Measurements from ENCODE around the gene TENM4.

GRCh38 chr11:79348976-79349682 lies 91.7 kb downstream of the TENM4 start:
- TF ChIP-seq, protein P1, sequence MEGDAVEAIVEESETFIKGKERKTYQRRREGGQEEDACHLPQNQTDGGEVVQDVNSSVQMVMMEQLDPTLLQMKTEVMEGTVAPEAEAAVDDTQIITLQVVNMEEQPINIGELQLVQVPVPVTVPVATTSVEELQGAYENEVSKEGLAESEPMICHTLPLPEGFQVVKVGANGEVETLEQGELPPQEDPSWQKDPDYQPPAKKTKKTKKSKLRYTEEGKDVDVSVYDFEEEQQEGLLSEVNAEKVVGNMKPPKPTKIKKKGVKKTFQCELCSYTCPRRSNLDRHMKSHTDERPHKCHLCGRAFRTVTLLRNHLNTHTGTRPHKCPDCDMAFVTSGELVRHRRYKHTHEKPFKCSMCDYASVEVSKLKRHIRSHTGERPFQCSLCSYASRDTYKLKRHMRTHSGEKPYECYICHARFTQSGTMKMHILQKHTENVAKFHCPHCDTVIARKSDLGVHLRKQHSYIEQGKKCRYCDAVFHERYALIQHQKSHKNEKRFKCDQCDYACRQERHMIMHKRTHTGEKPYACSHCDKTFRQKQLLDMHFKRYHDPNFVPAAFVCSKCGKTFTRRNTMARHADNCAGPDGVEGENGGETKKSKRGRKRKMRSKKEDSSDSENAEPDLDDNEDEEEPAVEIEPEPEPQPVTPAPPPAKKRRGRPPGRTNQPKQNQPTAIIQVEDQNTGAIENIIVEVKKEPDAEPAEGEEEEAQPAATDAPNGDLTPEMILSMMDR (tag by site-specific recombination; IDR thresholded peaks at IDR 0.05) = no peak
- TF ChIP-seq, protein P2, sequence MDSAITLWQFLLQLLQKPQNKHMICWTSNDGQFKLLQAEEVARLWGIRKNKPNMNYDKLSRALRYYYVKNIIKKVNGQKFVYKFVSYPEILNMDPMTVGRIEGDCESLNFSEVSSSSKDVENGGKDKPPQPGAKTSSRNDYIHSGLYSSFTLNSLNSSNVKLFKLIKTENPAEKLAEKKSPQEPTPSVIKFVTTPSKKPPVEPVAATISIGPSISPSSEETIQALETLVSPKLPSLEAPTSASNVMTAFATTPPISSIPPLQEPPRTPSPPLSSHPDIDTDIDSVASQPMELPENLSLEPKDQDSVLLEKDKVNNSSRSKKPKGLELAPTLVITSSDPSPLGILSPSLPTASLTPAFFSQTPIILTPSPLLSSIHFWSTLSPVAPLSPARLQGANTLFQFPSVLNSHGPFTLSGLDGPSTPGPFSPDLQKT (IDR thresholded peaks at IDR 0.05; ENCODE audit: borderline replicate concordance, low read depth, low read length) = no peak
- TF ChIP-seq REST (tag by site-specific recombination; IDR thresholded peaks at IDR 0.05) (no peak), ZNF311 (tag by site-specific recombination; IDR thresholded peaks at IDR 0.05; ENCODE audit: borderline replicate concordance) (no peak), ZNF202 (tag by site-specific recombination; IDR thresholded peaks at IDR 0.05; ENCODE audit: borderline replicate concordance) (no peak), ZNF830 (tag by site-specific recombination; IDR thresholded peaks at IDR 0.05; ENCODE audit: low read depth) (no peak), SCRT1 (tag by site-specific recombination; IDR thresholded peaks at IDR 0.05; ENCODE audit: borderline replicate concordance) (no peak), ZFP3 (tag by site-specific recombination; IDR thresholded peaks at IDR 0.05; ENCODE audit: low read depth) (no peak)
